Mucosa of descending colon (tissue), 3 donors: ENCODE measurements around the gene WLS. TPM values are rescaled to one million over a fixed set of nuclear protein-coding genes. Genes with fewer than 3 reads are reported as not detected.

ENCODE experiments used
- ATAC-seq: fragments of 200-7000 bp; cut with Tn5 transposase; one replicate; pipeline ENCODE4 v1.9.1; 2020; ENCODE audit warnings: mild to moderate bottlenecking, moderate library complexity
- DNase-seq, 3 donors: peaks; one replicate each; pipeline ENCODE4 v3.0.0-alpha.2; 2020
- H3K36me3 ChIP-seq: fragments of 200-600 bp; one replicate; pipeline ENCODE4 v1.8.0; 2021; ENCODE audit warnings: low read depth, mild to moderate bottlenecking
- H3K4me1 ChIP-seq: fragments of 200-600 bp; one replicate; pipeline ENCODE4 v1.8.0; 2021; ENCODE audit warnings: low read depth, mild to moderate bottlenecking
- H3K4me3 ChIP-seq: fragments of 200-600 bp; one replicate; pipeline ENCODE4 v1.8.0; 2021; ENCODE audit warnings: mild to moderate bottlenecking
- H3K9me3 ChIP-seq: fragments of 200-600 bp; one replicate; pipeline ENCODE4 v1.8.0; 2021; ENCODE audit warnings: mild to moderate bottlenecking
- CTCF ChIP-seq: fragments of 200-600 bp; IDR thresholded peaks from one replicate; pipeline ENCODE4 v1.8.0; 2022; ENCODE audit warnings: antibody characterized with exemption, mild to moderate bottlenecking
- intact Hi-C, 2 donors: fragments of 100-400 bp; cut with DNase I in 1 of 2; cut with micrococcal nuclease in 1 of 2; formaldehyde crosslinking; loops; one replicate each; pipeline versions ENCODE4 v1.11.0 to v1.11.1; 2022; cut with DNase I, micrococcal nuclease
- total RNA-seq, 3 donors: library from RNA; stranded (reverse); fragmentation: NEBNext Ultra II Directional in 2 of 3; extraction: Animal tissue kit (Norgen Biotek cat#: 25700) in 2 of 3; gene quantifications; one replicate each; pipeline versions ENCODE4 v1.2.1 to v1.2.4, GENCODE V29; 2021 to 2023
- donor health status: DM: no; HTN: no; CAD: no; lungs with moderate emphysema.
- donor health status: DM: no; HTN: no; CAD: no.
- donor health status: DM: no; HTN: yes; CAD: no.

Gene WLS
- total RNA-seq, 3 donors from 2014 or later, result 100 to 182 (median 118) TPM

GRCh38 chr1:68142461-68142860 is 89.9 kb downstream of the WLS start:
- Histone ChIP-seq H3K36me3 (no peaks in the 10 kb centered on the region), H3K9me3 (no peaks in the 10 kb centered on the region), H3K4me3 (no peak overlapping the region), H3K4me1 (peaks cover 3% of the 10 kb centered on the region)
- ATAC-seq (no peak), DNase-seq (no peak)
- TF ChIP-seq CTCF, result no peak
- intact Hi-C loops, result loop anchor here in 1 of 2 donors (5.0 kb wide), 1 partner anchor 90 kb away; the partner anchor contains the start of gene WLS

GRCh38 chr1:68142036-68142435 is 90.3 kb downstream of the WLS start:
- H3K4me1 ChIP-seq, result peaks cover 3% of the 10 kb centered on the region
- no peaks in the 10 kb centered on the region for H3K9me3 ChIP-seq
- intact Hi-C loops, result loop anchor here in 1 of 2 donors (5.0 kb wide), 1 partner anchor 90 kb away; the partner anchor contains the start of gene WLS
- no peak for ATAC-seq
- no peak overlapping the region for H3K4me3 ChIP-seq
- H3K36me3 ChIP-seq, result no peaks in the 10 kb centered on the region
- DNase-seq, result no peak
- TF ChIP-seq CTCF, result no peak

- intact Hi-C loops, result loop anchor here in 1 of 2 donors (5.0 kb wide), 1 partner anchor 91 kb away; the partner anchor contains the start of gene WLS
- DNase-seq (no peak), ATAC-seq (no peak)
- Histone ChIP-seq H3K9me3 (no peaks in the 10 kb centered on the region), H3K36me3 (no peaks in the 10 kb centered on the region), H3K4me3 (no peak overlapping the region), H3K4me1 (peaks cover 3% of the 10 kb centered on the region)
- TF ChIP-seq CTCF, result no peak
These were observed 91.0 kb downstream of the WLS start for GRCh38 chr1:68141071-68142021.

GRCh38 chr1:68140536-68140935 is 91.8 kb downstream of the WLS start:
- no peak for TF ChIP-seq CTCF
- DNase-seq (no peak), ATAC-seq (no peak)
- intact Hi-C loops, result loop anchor here in 1 of 2 donors (5.0 kb wide), 1 partner anchor 92 kb away; the partner anchor contains the start of gene WLS
- Histone ChIP-seq H3K4me3 (no peak overlapping the region), H3K4me1 (peaks cover 3% of the 10 kb centered on the region), H3K9me3 (no peaks in the 10 kb centered on the region), H3K36me3 (no peaks in the 10 kb centered on the region)

- no peak for DNase-seq
- Histone ChIP-seq H3K36me3 (no peaks in the 10 kb centered on the region), H3K9me3 (no peaks in the 10 kb centered on the region), H3K4me1 (no peaks in the 10 kb centered on the region), H3K4me3 (no peak overlapping the region)
- TF ChIP-seq CTCF, result no peak
- no peak for ATAC-seq
- intact Hi-C loops, result no loop called here
These were observed 96.1 kb downstream of the WLS start for GRCh38 chr1:68136187-68136586.
